Activated CD4-positive, alpha-beta T cell treated with anti-CD3 and anti-CD28 coated beads for 24 hours (primary cell): Measurements from ENCODE around the gene F10.
"Not testable (repeated sequence)": the region's sequence is repeated elsewhere in the genome, so short reads cannot be mapped to it uniquely, and the experiment has no call there.

ENCODE experiments used
- DNase-seq, 2 donors: peaks; one replicate each; pipeline ENCODE4 v3.0.0-alpha.2; 2020; ENCODE audit warnings: low read depth in 2 of 2

The F10 gene

GRCh38 chr13:113102302-113102701, 20.3 kb upstream of the F10 start:
- DNase-seq, result not testable (repeated sequence)

GRCh38 chr13:113102727-113103126, 19.9 kb upstream of the F10 start:
- DNase-seq, result no peak

- DNase-seq, result no peak
These were observed 19.0 kb upstream of the F10 start for GRCh38 chr13:113103646-113104045.

GRCh38 chr13:113105032-113105920, 17.3 kb upstream of the F10 start, which contains the start of gene F7:
Gene F7 (plus strand): TSS chr13:113105791. CDS start chr13:113105842, 51 bp downstream.
- DNase-seq, result no peak

GRCh38 chr13:113105921-113106452, 16.6 kb upstream of the F10 start:
- no peak for DNase-seq

GRCh38 chr13:113106711-113107351, 15.8 kb upstream of the F10 start:
- DNase-seq, result no peak

GRCh38 chr13:113108521-113108920, 14.1 kb upstream of the F10 start:
- DNase-seq, result not testable (repeated sequence)

GRCh38 chr13:113109151-113110047, 13.2 kb upstream of the F10 start:
- DNase-seq, result no peak

- no peak for DNase-seq
These were observed 12.3 kb upstream of the F10 start for GRCh38 chr13:113110048-113110851.

GRCh38 chr13:113110852-113111315, 11.7 kb upstream of the F10 start:
- DNase-seq, result no peak

- DNase-seq, result not testable (repeated sequence)
These were observed 10.8 kb upstream of the F10 start for GRCh38 chr13:113111821-113112220.

- DNase-seq, result not testable (repeated sequence)
These were observed 10.1 kb upstream of the F10 start for GRCh38 chr13:113112475-113112874.

GRCh38 chr13:113112893-113113845, 9.4 kb upstream of the F10 start:
- DNase-seq, result no peak

- DNase-seq, result no peak
These were observed 8.7 kb upstream of the F10 start for GRCh38 chr13:113113846-113114271.

- DNase-seq, result no peak
These were observed 7.9 kb upstream of the F10 start for GRCh38 chr13:113114511-113115362.

GRCh38 chr13:113115363-113116205, 7.0 kb upstream of the F10 start:
- DNase-seq, result no peak

GRCh38 chr13:113116206-113116800, 6.3 kb upstream of the F10 start:
- no peak for DNase-seq
